Activated CD4-positive, alpha-beta T cell treated with anti-CD3 and anti-CD28 coated beads, Interleukin-2, Interleukin-6, amounts not matched to agents 100 ng/mL and 50 ng/mL, durations not matched to agents 16 hours and 8 hours (primary cell): ENCODE results near the gene TACC2.

Experiments used
- DNase-seq: peaks from one replicate; pipeline ENCODE4 v3.0.0-alpha.2; 2020

Gene TACC2

GRCh38 chr10:122151121-122151694 lies 162.2 kb downstream of the TACC2 start:
- no peak for DNase-seq

- DNase-seq: no peak
These were observed 163.6 kb downstream of the TACC2 start for GRCh38 chr10:122152544-122152943.

- DNase-seq: no peak
These were observed 165.1 kb downstream of the TACC2 start for GRCh38 chr10:122154031-122154544.

GRCh38 chr10:122154545-122155366 lies 165.8 kb downstream of the TACC2 start:
- DNase-seq: no peak

GRCh38 chr10:122157451-122157850 lies 168.5 kb downstream of the TACC2 start:
- DNase-seq: no peak

GRCh38 chr10:122158362-122158761 lies 169.4 kb downstream of the TACC2 start:
- no peak for DNase-seq

GRCh38 chr10:122159141-122159970 lies 170.4 kb downstream of the TACC2 start:
- no peak for DNase-seq

GRCh38 chr10:122161795-122162194 lies 172.8 kb downstream of the TACC2 start:
- DNase-seq: no peak

GRCh38 chr10:122162671-122163173 lies 173.8 kb downstream of the TACC2 start:
- no peak for DNase-seq

- DNase-seq: no peak
These were observed 174.4 kb downstream of the TACC2 start for GRCh38 chr10:122163174-122164022.

- no peak for DNase-seq
These were observed 175.1 kb downstream of the TACC2 start for GRCh38 chr10:122164023-122164601.

- DNase-seq: no peak
These were observed 176.0 kb downstream of the TACC2 start for GRCh38 chr10:122164815-122165483.

GRCh38 chr10:122165484-122166276 lies 176.7 kb downstream of the TACC2 start:
- DNase-seq: no peak

GRCh38 chr10:122168101-122168500 lies 179.1 kb downstream of the TACC2 start:
- no peak for DNase-seq

GRCh38 chr10:122168598-122169394 lies 179.8 kb downstream of the TACC2 start:
- no peak for DNase-seq

- no peak for DNase-seq
These were observed 181.8 kb downstream of the TACC2 start for GRCh38 chr10:122170802-122171201.

- DNase-seq: no peak
These were observed 182.5 kb downstream of the TACC2 start for GRCh38 chr10:122171302-122172075.

- no peak for DNase-seq
These were observed 183.5 kb downstream of the TACC2 start for GRCh38 chr10:122172361-122173008.
